ENCODE results near the gene MAPK4.

Gene MAPK4

GRCh38 chr18:50630895-50631294 is 71.0 kb downstream of the MAPK4 start:
- Histone ChIP-seq H3K9me3 (ENCODE audit: severe bottlenecking) (no peaks in the 10 kb centered on the region), H3K27me3 (ENCODE audit: insufficient read depth, poor library complexity, severe bottlenecking) (no peaks in the 10 kb centered on the region), H3K36me3 (ENCODE audit: low read depth) (no peaks in the 10 kb centered on the region), H3K4me3 (ENCODE audit: severe bottlenecking) (no peak overlapping the region), H3K4me1 (ENCODE audit: insufficient read depth, poor library complexity, severe bottlenecking) (peaks cover 41% of the 10 kb centered on the region), H3K27ac (ENCODE audit: poor library complexity, severe bottlenecking) (peak overlapping the region; percentile 82)
- no peak for ATAC-seq (ENCODE audit: low read depth)
- no peak for DNase-seq (ENCODE audit: low spot score)
- no peak for TF ChIP-seq CTCF (IDR thresholded peaks at IDR 0.05; ENCODE audit: poor library complexity, severe bottlenecking)

GRCh38 chr18:50632895-50633515 is 73.1 kb downstream of the MAPK4 start:
- peak overlapping the region; percentile 82 for H3K27ac ChIP-seq (ENCODE audit: poor library complexity, severe bottlenecking)
- no peaks in the 10 kb centered on the region for H3K9me3 ChIP-seq (ENCODE audit: severe bottlenecking)
- TF ChIP-seq CTCF (IDR thresholded peaks at IDR 0.05; ENCODE audit: poor library complexity, severe bottlenecking), result no peak
- peaks cover 37% of the 10 kb centered on the region for H3K4me1 ChIP-seq (ENCODE audit: insufficient read depth, poor library complexity, severe bottlenecking)
- H3K27me3 ChIP-seq (ENCODE audit: insufficient read depth, poor library complexity, severe bottlenecking), result no peaks in the 10 kb centered on the region
- no peak for DNase-seq (ENCODE audit: low spot score)
- no peak for ATAC-seq (ENCODE audit: low read depth)
- no peak overlapping the region for H3K4me3 ChIP-seq (ENCODE audit: severe bottlenecking)
- H3K36me3 ChIP-seq (ENCODE audit: low read depth), result no peaks in the 10 kb centered on the region

GRCh38 chr18:50633992-50634391 is 74.1 kb downstream of the MAPK4 start:
- Histone ChIP-seq H3K4me3 (ENCODE audit: severe bottlenecking) (no peak overlapping the region), H3K4me1 (ENCODE audit: insufficient read depth, poor library complexity, severe bottlenecking) (peaks cover 27% of the 10 kb centered on the region), H3K27ac (ENCODE audit: poor library complexity, severe bottlenecking) (peak overlapping the region; percentile 82), H3K36me3 (ENCODE audit: low read depth) (no peaks in the 10 kb centered on the region), H3K27me3 (ENCODE audit: insufficient read depth, poor library complexity, severe bottlenecking) (no peaks in the 10 kb centered on the region), H3K9me3 (ENCODE audit: severe bottlenecking) (no peaks in the 10 kb centered on the region)
- no peak for DNase-seq (ENCODE audit: low spot score)
- no peak for TF ChIP-seq CTCF (IDR thresholded peaks at IDR 0.05; ENCODE audit: poor library complexity, severe bottlenecking)
- ATAC-seq (ENCODE audit: low read depth), result no peak

GRCh38 chr18:50636366-50637057 is 76.6 kb downstream of the MAPK4 start:
- Histone ChIP-seq H3K9me3 (ENCODE audit: severe bottlenecking) (no peaks in the 10 kb centered on the region), H3K27me3 (ENCODE audit: insufficient read depth, poor library complexity, severe bottlenecking) (no peaks in the 10 kb centered on the region), H3K36me3 (ENCODE audit: low read depth) (no peaks in the 10 kb centered on the region), H3K4me3 (ENCODE audit: severe bottlenecking) (no peak overlapping the region), H3K27ac (ENCODE audit: poor library complexity, severe bottlenecking) (no peak overlapping the region), H3K4me1 (ENCODE audit: insufficient read depth, poor library complexity, severe bottlenecking) (peaks cover 17% of the 10 kb centered on the region)
- no peak for TF ChIP-seq CTCF (IDR thresholded peaks at IDR 0.05; ENCODE audit: poor library complexity, severe bottlenecking)
- no peak for ATAC-seq (ENCODE audit: low read depth)
- no peak for DNase-seq (ENCODE audit: low spot score)

All from RWPE2 (cell line).